HL-60 (cell line): ENCODE data around the gene TNPO3.

Experiments used
- GABPA ChIP-seq: IDR thresholded peaks from 2 replicates; pipeline ENCODE4 v1.6.1; 2012; ENCODE audit warnings: low read depth
- POLR2AphosphoS5 ChIP-seq: IDR thresholded peaks from 2 replicates; pipeline ENCODE4 v1.6.1; 2012; ENCODE audit warnings: low read depth
- SPI1 ChIP-seq: IDR thresholded peaks from 2 replicates; pipeline ENCODE4 v1.6.1; 2012; ENCODE audit warnings: low read depth, mild to moderate bottlenecking, borderline replicate concordance
- TF ChIP-seq, protein P1 (sequence below): IDR thresholded peaks from one replicate; pipeline ENCODE4 v1.5.1; 2011; ENCODE audit warnings: low read length, control low read depth, inconsistent platforms; ENCODE audit not compliant: insufficient read depth
- TF ChIP-seq, protein P2 (sequence below): IDR thresholded peaks from 2 replicates; pipeline ENCODE4 v1.6.1; 2012; ENCODE audit warnings: low read depth; ENCODE audit not compliant: insufficient replicate concordance

- TF ChIP-seq GABPA, result no peak
- TF ChIP-seq, protein P1, sequence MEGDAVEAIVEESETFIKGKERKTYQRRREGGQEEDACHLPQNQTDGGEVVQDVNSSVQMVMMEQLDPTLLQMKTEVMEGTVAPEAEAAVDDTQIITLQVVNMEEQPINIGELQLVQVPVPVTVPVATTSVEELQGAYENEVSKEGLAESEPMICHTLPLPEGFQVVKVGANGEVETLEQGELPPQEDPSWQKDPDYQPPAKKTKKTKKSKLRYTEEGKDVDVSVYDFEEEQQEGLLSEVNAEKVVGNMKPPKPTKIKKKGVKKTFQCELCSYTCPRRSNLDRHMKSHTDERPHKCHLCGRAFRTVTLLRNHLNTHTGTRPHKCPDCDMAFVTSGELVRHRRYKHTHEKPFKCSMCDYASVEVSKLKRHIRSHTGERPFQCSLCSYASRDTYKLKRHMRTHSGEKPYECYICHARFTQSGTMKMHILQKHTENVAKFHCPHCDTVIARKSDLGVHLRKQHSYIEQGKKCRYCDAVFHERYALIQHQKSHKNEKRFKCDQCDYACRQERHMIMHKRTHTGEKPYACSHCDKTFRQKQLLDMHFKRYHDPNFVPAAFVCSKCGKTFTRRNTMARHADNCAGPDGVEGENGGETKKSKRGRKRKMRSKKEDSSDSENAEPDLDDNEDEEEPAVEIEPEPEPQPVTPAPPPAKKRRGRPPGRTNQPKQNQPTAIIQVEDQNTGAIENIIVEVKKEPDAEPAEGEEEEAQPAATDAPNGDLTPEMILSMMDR, result no peak
- TF ChIP-seq POLR2AphosphoS5, result no peak
- no peak for TF ChIP-seq SPI1
- TF ChIP-seq, protein P2, sequence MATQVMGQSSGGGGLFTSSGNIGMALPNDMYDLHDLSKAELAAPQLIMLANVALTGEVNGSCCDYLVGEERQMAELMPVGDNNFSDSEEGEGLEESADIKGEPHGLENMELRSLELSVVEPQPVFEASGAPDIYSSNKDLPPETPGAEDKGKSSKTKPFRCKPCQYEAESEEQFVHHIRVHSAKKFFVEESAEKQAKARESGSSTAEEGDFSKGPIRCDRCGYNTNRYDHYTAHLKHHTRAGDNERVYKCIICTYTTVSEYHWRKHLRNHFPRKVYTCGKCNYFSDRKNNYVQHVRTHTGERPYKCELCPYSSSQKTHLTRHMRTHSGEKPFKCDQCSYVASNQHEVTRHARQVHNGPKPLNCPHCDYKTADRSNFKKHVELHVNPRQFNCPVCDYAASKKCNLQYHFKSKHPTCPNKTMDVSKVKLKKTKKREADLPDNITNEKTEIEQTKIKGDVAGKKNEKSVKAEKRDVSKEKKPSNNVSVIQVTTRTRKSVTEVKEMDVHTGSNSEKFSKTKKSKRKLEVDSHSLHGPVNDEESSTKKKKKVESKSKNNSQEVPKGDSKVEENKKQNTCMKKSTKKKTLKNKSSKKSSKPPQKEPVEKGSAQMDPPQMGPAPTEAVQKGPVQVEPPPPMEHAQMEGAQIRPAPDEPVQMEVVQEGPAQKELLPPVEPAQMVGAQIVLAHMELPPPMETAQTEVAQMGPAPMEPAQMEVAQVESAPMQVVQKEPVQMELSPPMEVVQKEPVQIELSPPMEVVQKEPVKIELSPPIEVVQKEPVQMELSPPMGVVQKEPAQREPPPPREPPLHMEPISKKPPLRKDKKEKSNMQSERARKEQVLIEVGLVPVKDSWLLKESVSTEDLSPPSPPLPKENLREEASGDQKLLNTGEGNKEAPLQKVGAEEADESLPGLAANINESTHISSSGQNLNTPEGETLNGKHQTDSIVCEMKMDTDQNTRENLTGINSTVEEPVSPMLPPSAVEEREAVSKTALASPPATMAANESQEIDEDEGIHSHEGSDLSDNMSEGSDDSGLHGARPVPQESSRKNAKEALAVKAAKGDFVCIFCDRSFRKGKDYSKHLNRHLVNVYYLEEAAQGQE, result no peak
Observed at GRCh38 chr7:129037585-129037984, 17.3 kb downstream of the TNPO3 start.
